HepG2 (cell line): ENCODE measurements around the gene RPS5. TPM values are rescaled to one million over a fixed set of nuclear protein-coding genes. Genes with fewer than 3 reads are reported as not detected.

Source experiments
- ATAD3A ChIP-seq: sonication (generic); formaldehyde crosslinking; IDR thresholded peaks from 2 replicates; pipeline ENCODE4 v1.4.0; 2020; ENCODE audit warnings: missing genetic modification reagents
- ATF7-NPFF ChIP-seq: sonication (generic); formaldehyde crosslinking; IDR thresholded peaks from 2 replicates; pipeline ENCODE4 v1.8.1; 2023; ENCODE audit warnings: mild to moderate bottlenecking, low read depth, missing genetic modification reagents, moderate library complexity
- FOXA3 ChIP-seq: IDR thresholded peaks from 2 replicates; pipeline ENCODE4 v1.6.1; 2016; ENCODE audit warnings: missing genetic modification reagents, missing compliant biosample characterization
- JUND ChIP-seq: sonication (generic); formaldehyde crosslinking; IDR thresholded peaks from 2 replicates; pipeline ENCODE4 v1.8.0; 2022; ENCODE audit warnings: mild to moderate bottlenecking, missing genetic modification reagents
- MIER3 ChIP-seq: IDR thresholded peaks from 2 replicates; pipeline ENCODE4 v1.6.1; 2016; ENCODE audit warnings: missing compliant biosample characterization, borderline replicate concordance
- NFAT5 ChIP-seq: sonication (generic); formaldehyde crosslinking; IDR thresholded peaks from 2 replicates; pipeline ENCODE4 v1.4.0; 2020; ENCODE audit warnings: missing genetic modification reagents
- SOX5 ChIP-seq: IDR thresholded peaks from 2 replicates; pipeline ENCODE4 v1.6.1; 2016; ENCODE audit warnings: borderline replicate concordance
- STAT5B ChIP-seq: sonication (generic); formaldehyde crosslinking; IDR thresholded peaks from 2 replicates; pipeline ENCODE4 v1.4.0; 2020; ENCODE audit warnings: missing genetic modification reagents
- ZNF180 ChIP-seq: sonication (generic); formaldehyde crosslinking; IDR thresholded peaks from 2 replicates; pipeline ENCODE4 v1.4.0; 2020; ENCODE audit warnings: low read depth, missing genetic modification reagents, borderline replicate concordance
- ZNF354B ChIP-seq: sonication (generic); formaldehyde crosslinking; IDR thresholded peaks from 2 replicates; pipeline ENCODE4 v1.8.0; 2022; ENCODE audit warnings: mild to moderate bottlenecking, missing genetic modification reagents
- ZNF552 ChIP-seq: sonication (generic); formaldehyde crosslinking; IDR thresholded peaks from 2 replicates; pipeline ENCODE4 v1.9.0; 2022; ENCODE audit warnings: missing genetic modification reagents, mild to moderate bottlenecking, borderline replicate concordance
- ZNF557 ChIP-seq: sonication (generic); formaldehyde crosslinking; IDR thresholded peaks from 2 replicates; pipeline ENCODE4 v1.4.0; 2020; ENCODE audit warnings: missing genetic modification reagents
- ZNF737 ChIP-seq: sonication (generic); formaldehyde crosslinking; IDR thresholded peaks from 2 replicates; pipeline ENCODE4 v1.5.0; 2020; ENCODE audit warnings: missing genetic modification reagents, mild to moderate bottlenecking, borderline replicate concordance
- ZNF776 ChIP-seq: sonication (generic); formaldehyde crosslinking; IDR thresholded peaks from 2 replicates; pipeline ENCODE4 v1.4.0; 2020; ENCODE audit warnings: mild to moderate bottlenecking, missing genetic modification reagents
- ZNF800 ChIP-seq: sonication (generic); formaldehyde crosslinking; IDR thresholded peaks from 2 replicates; pipeline ENCODE4 v1.4.0; 2020; ENCODE audit warnings: missing genetic modification reagents
- polyA plus RNA-seq, 8 experiments: library from polyadenylated mRNA; depleted of rRNA in 3 of 8; stranded (reverse) in 7 of 8; unstranded in 1 of 8; fragments of >200 nt; fragmentation: Illumina TruSeq in 4 of 8; extraction: Trizol in 4 of 8; gene quantifications; 2 replicates each; pipeline versions ENCODE4 v1.2.1 to v1.2.3, GENCODE V29; 2011 to 2016; ENCODE audit warnings: low read depth in 4 of 8, missing spikeins in 1 of 8, mixed read lengths in 1 of 8; ENCODE audit not compliant: insufficient read depth in 1 of 8
- total RNA-seq, 5 experiments: library from RNA; depleted of rRNA; stranded (reverse); fragments of >200 nt; fragmentation: Illumina TruSeq; extraction: Trizol; gene quantifications; 2 replicates each; pipeline ENCODE4 v1.2.3, GENCODE V29; 2016; ENCODE audit warnings: low read depth in 1 of 5
- TF ChIP-seq, protein P1 (sequence below): sonication (generic); formaldehyde crosslinking; IDR thresholded peaks from 2 replicates; pipeline ENCODE4 v1.8.1; 2023; ENCODE audit warnings: missing genetic modification reagents, mild to moderate bottlenecking, borderline replicate concordance
- TF ChIP-seq, protein P2 (sequence below): sonication (generic); formaldehyde crosslinking; IDR thresholded peaks from 2 replicates; pipeline ENCODE4 v1.5.0; 2020; ENCODE audit warnings: mild to moderate bottlenecking, missing genetic modification reagents, moderate library complexity
- TF ChIP-seq, protein P3 (sequence below): sonication (generic); formaldehyde crosslinking; IDR thresholded peaks from 2 replicates; pipeline ENCODE4 v1.5.1; 2020; ENCODE audit warnings: mild to moderate bottlenecking, moderate library complexity, missing genetic modification reagents

The RPS5 gene
- total and polyA plus RNA-seq, 2 of the 13 experiments (the other 11 are each of a cell fraction or from before 2014, with no cell fraction given) = 1,544 to 4,408 TPM

DNA sequence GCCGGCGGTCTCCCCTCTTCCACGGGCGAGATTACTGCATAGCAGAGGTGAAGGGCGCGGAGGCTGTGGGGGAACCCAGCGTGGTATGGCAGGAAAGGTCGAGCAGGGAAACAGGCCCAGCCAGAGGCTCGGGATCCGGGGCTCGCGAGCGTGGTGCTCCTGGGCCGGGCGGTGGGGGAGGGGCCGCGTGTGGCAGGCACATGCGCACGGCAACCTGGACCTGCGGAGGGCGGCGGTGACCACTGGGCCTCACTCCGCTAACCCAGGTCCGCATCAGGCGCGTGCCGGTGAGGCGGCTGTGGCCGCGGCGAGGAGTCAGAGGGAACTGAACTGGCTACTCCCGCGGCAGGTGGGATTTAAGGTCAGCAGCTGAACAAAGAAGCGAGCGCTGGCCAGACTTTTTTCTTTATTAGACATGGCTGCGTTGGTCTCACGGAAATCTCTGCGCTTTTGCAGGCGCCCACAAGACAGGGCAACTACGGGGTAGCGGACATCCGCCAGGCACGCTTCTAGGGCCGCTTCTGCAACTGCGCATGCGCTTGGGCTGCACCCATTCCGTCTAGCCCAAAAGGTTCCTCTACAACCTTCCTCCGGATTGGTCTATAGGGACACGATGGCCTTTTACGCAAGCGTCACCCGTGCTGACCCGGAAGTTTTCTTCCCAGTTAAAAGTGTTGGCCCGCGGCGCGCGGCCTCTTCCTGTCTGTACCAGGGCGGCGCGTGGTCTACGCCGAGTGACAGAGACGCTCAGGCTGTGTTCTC is at the start of gene RPS5 (continued):
- no peak; the same call in none of the 2 replicates for TF ChIP-seq FOXA3 (CRISPR knock-in tag)
- 0 out of 2 replicates have a peak, but pooled peaks have one; percentile 7 for TF ChIP-seq STAT5B (CRISPR knock-in tag)
- no peak for TF ChIP-seq ATAD3A
- 0 out of 2 replicates have a peak, but pooled peaks have one; percentile 33 for TF ChIP-seq ZNF354B (CRISPR knock-in tag)
- TF ChIP-seq SOX5 (CRISPR knock-in tag) = 0 out of 2 replicates have a peak, but pooled peaks have one; percentile 12
- TF ChIP-seq ATF7-NPFF = peak; percentile 65
- TF ChIP-seq, protein P1, sequence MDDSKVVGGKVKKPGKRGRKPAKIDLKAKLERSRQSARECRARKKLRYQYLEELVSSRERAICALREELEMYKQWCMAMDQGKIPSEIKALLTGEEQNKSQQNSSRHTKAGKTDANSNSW (CRISPR knock-in tag) = peak; percentile 53; the same call in 1 of the 2 replicates
- TF ChIP-seq MIER3 (CRISPR knock-in tag) = no peak; the same call in 1 of the 2 replicates
- TF ChIP-seq, protein P2, sequence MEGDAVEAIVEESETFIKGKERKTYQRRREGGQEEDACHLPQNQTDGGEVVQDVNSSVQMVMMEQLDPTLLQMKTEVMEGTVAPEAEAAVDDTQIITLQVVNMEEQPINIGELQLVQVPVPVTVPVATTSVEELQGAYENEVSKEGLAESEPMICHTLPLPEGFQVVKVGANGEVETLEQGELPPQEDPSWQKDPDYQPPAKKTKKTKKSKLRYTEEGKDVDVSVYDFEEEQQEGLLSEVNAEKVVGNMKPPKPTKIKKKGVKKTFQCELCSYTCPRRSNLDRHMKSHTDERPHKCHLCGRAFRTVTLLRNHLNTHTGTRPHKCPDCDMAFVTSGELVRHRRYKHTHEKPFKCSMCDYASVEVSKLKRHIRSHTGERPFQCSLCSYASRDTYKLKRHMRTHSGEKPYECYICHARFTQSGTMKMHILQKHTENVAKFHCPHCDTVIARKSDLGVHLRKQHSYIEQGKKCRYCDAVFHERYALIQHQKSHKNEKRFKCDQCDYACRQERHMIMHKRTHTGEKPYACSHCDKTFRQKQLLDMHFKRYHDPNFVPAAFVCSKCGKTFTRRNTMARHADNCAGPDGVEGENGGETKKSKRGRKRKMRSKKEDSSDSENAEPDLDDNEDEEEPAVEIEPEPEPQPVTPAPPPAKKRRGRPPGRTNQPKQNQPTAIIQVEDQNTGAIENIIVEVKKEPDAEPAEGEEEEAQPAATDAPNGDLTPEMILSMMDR (CRISPR knock-in tag) = no peak
- TF ChIP-seq ZNF800 = peak; percentile 66; the same call in 1 of the 2 replicates
- TF ChIP-seq JUND (CRISPR knock-in tag) = 0 out of 2 replicates have a peak, but pooled peaks have one; percentile 33
- 0 out of 2 replicates have a peak, but pooled peaks have one; percentile 32 for TF ChIP-seq ZNF180 (CRISPR knock-in tag)
- peak; percentile 23; the same call in 1 of the 2 replicates for TF ChIP-seq ZNF557
- TF ChIP-seq, protein P3, sequence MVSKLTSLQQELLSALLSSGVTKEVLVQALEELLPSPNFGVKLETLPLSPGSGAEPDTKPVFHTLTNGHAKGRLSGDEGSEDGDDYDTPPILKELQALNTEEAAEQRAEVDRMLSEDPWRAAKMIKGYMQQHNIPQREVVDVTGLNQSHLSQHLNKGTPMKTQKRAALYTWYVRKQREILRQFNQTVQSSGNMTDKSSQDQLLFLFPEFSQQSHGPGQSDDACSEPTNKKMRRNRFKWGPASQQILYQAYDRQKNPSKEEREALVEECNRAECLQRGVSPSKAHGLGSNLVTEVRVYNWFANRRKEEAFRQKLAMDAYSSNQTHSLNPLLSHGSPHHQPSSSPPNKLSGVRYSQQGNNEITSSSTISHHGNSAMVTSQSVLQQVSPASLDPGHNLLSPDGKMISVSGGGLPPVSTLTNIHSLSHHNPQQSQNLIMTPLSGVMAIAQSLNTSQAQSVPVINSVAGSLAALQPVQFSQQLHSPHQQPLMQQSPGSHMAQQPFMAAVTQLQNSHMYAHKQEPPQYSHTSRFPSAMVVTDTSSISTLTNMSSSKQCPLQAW (CRISPR knock-in tag) = peak; percentile 37; the same call in 1 of the 2 replicates
- no peak for TF ChIP-seq ZNF737 (CRISPR knock-in tag)
- TF ChIP-seq ZNF776 (CRISPR knock-in tag) = peak; percentile 96
- TF ChIP-seq ZNF552 = no peak
- peak; percentile 50 for TF ChIP-seq NFAT5
